Uterus (tissue), 2 donors: Measurements from ENCODE around the gene NRL.

Source experiments
- CTCF ChIP-seq, 4 experiments: fragments of 200-600 bp in 2 of 4; fragments of 450-650 bp in 2 of 4; sonication (generic) in 2 of 4; IDR thresholded peaks; one replicate each; pipeline ENCODE4 v1.5.1; 2016 to 2019; ENCODE audit warnings: antibody characterized with exemption in 4 of 4, mild to moderate bottlenecking in 2 of 4, moderate library complexity in 1 of 4
- POLR2A ChIP-seq, 2 donors: fragments of 450-650 bp; IDR thresholded peaks; one replicate each; pipeline ENCODE4 v1.6.1; 2016; ENCODE audit warnings: antibody characterized with exemption in 2 of 2, mild to moderate bottlenecking in 1 of 2, moderate library complexity in 1 of 2

DNA sequence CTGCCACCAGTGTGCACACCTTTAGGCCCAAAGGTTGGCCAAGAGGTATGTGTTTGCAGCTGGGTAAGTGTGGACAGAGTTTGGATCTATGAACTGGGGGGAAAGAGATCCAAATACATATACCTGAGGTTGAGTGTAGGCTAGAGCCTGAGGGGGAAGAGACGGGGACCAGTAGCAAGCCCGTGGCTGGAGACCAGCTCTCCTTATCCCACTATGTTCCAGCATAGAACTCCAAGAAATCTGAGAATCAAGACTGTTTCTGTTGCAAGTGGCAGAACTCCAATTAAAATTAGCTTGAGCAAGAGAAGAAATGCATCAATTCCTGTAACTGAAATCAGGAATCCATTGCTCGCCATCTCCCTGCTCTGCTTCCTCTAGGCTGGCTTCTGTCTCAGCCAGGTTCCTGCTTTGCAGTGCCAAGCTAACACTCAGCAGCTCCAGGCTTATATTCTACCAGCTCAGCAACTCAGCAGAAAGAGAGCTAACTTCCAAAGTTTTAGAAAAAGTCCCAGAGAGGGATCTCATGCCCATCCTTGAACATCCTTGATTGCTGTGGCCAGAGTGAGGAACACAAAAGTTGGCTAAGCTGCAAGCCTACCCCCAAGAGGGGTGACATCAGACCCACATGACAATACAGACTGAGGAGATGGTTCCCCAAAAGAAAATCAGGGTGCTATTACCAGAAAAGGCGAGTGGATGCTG is 22.1 kb downstream of the NRL start:
- no peak for TF ChIP-seq CTCF (IDR thresholded peaks at IDR 0.05)
- no peak for TF ChIP-seq POLR2A (IDR thresholded peaks at IDR 0.05)
